Measurements from ENCODE around the gene HSPG2.

Gene HSPG2

GRCh38 chr1:21896026-21896425 is 41.1 kb downstream of the HSPG2 start:
- no peak for DNase-seq
- Mint-ChIP-seq H3K36me3 (ENCODE audit: low read depth) (no peaks in the 10 kb centered on the region), H3K9me3 (no peaks in the 10 kb centered on the region), H3K4me3 (no peak overlapping the region), H3K4me1 (ENCODE audit: low read depth) (no peaks in the 10 kb centered on the region), H3K27ac (no peak overlapping the region), H3K27me3 (no peaks in the 10 kb centered on the region)

- no peak overlapping the region for H3K27ac Mint-ChIP-seq
Measured at GRCh38 chr1:21894034-21894881, 42.9 kb downstream of the HSPG2 start.

GRCh38 chr1:21893046-21893805 is 43.9 kb downstream of the HSPG2 start:
- no peaks in the 10 kb centered on the region for H3K36me3 Mint-ChIP-seq (ENCODE audit: low read depth)
- no peaks in the 10 kb centered on the region for H3K9me3 Mint-ChIP-seq
- H3K27ac Mint-ChIP-seq = no peak overlapping the region
- H3K4me1 Mint-ChIP-seq (ENCODE audit: low read depth) = no peaks in the 10 kb centered on the region
- H3K27me3 Mint-ChIP-seq = no peaks in the 10 kb centered on the region
- DNase-seq = no peak
- no peak overlapping the region for H3K4me3 Mint-ChIP-seq

More at GRCh38 chr1:21894034-21894881, 42.9 kb downstream of the HSPG2 start:
- no peaks in the 10 kb centered on the region for H3K9me3 Mint-ChIP-seq
- H3K4me1 Mint-ChIP-seq (ENCODE audit: low read depth) = no peaks in the 10 kb centered on the region
- H3K4me3 Mint-ChIP-seq = no peak overlapping the region
- no peak for DNase-seq
- H3K36me3 Mint-ChIP-seq (ENCODE audit: low read depth) = no peaks in the 10 kb centered on the region
- no peaks in the 10 kb centered on the region for H3K27me3 Mint-ChIP-seq

- no peak overlapping the region for H3K4me3 Mint-ChIP-seq
- no peaks in the 10 kb centered on the region for H3K27me3 Mint-ChIP-seq
- no peaks in the 10 kb centered on the region for H3K36me3 Mint-ChIP-seq (ENCODE audit: low read depth)
- no peak overlapping the region for H3K27ac Mint-ChIP-seq
- no peaks in the 10 kb centered on the region for H3K9me3 Mint-ChIP-seq
- DNase-seq = no peak
- no peaks in the 10 kb centered on the region for H3K4me1 Mint-ChIP-seq (ENCODE audit: low read depth)
Measured at GRCh38 chr1:21891621-21892479, 45.3 kb downstream of the HSPG2 start.

GRCh38 chr1:21891081-21891480 is 46.0 kb downstream of the HSPG2 start:
- Mint-ChIP-seq H3K4me1 (ENCODE audit: low read depth) (no peaks in the 10 kb centered on the region), H3K27me3 (no peaks in the 10 kb centered on the region), H3K36me3 (ENCODE audit: low read depth) (no peaks in the 10 kb centered on the region), H3K4me3 (no peak overlapping the region), H3K27ac (no peak overlapping the region), H3K9me3 (no peaks in the 10 kb centered on the region)
- DNase-seq = no peak

GRCh38 chr1:21888500-21888899 is 48.6 kb downstream of the HSPG2 start:
- H3K4me3 Mint-ChIP-seq = no peak overlapping the region
- no peaks in the 10 kb centered on the region for H3K27me3 Mint-ChIP-seq
- H3K36me3 Mint-ChIP-seq (ENCODE audit: low read depth) = no peaks in the 10 kb centered on the region
- H3K27ac Mint-ChIP-seq = no peak overlapping the region
- no peak for DNase-seq
- H3K4me1 Mint-ChIP-seq (ENCODE audit: low read depth) = no peaks in the 10 kb centered on the region
- H3K9me3 Mint-ChIP-seq = no peaks in the 10 kb centered on the region

DNA sequence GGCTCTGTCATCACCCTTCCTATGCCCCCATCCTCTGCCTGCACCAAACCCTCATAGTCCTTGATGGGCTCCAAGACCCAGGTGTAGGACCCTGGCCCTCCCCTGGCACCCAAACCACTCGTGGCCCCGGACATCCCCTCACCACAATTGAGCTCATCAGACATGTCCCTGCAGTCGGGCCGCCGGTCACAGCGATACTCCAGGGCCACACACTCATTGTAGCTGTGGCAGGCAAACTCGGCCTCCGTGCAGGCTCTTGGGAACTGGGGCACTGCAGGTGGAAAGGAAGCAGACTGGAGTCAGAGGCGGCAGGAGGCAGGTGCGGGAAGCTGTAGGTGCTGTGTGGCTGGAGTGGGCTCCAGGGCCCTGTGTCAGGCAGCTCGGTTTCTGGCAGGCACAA is 49.3 kb downstream of the HSPG2 start:
- H3K36me3 Mint-ChIP-seq (ENCODE audit: low read depth) = no peaks in the 10 kb centered on the region
- no peaks in the 10 kb centered on the region for H3K27me3 Mint-ChIP-seq
- H3K27ac Mint-ChIP-seq = no peak overlapping the region
- no peaks in the 10 kb centered on the region for H3K4me1 Mint-ChIP-seq (ENCODE audit: low read depth)
- DNase-seq = no peak
- no peak overlapping the region for H3K4me3 Mint-ChIP-seq
- H3K9me3 Mint-ChIP-seq = no peaks in the 10 kb centered on the region

DNA sequence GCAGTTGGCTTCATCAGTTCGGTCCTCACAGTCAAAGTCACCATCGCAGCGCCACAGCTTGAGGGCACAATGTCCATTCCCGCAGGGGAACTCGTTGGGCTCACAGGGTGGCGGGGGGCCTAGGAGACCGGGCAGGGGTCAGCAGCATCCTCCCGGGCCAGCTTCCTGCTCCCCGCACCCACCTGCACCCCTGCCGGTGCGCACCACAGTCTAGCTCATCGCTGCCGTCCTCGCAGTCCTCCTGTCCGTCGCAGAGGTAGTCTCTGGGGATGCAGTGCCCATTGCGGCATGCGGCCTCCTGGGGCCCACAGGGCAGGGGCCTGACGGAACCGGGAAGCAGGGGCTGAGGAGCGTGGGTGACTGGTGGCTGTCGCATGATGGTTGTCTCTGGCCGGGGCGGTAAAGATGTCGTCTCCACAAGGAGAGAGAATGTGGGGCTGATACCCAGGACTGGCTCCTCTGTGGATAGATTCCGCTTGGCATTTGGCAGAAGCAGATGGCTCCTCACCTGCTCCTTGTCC is 49.8 kb downstream of the HSPG2 start:
- no peak overlapping the region for H3K4me3 Mint-ChIP-seq
- H3K9me3 Mint-ChIP-seq = no peaks in the 10 kb centered on the region
- DNase-seq = no peak
- no peaks in the 10 kb centered on the region for H3K36me3 Mint-ChIP-seq (ENCODE audit: low read depth)
- H3K27me3 Mint-ChIP-seq = no peaks in the 10 kb centered on the region
- no peak overlapping the region for H3K27ac Mint-ChIP-seq
- H3K4me1 Mint-ChIP-seq (ENCODE audit: low read depth) = no peaks in the 10 kb centered on the region

DNA sequence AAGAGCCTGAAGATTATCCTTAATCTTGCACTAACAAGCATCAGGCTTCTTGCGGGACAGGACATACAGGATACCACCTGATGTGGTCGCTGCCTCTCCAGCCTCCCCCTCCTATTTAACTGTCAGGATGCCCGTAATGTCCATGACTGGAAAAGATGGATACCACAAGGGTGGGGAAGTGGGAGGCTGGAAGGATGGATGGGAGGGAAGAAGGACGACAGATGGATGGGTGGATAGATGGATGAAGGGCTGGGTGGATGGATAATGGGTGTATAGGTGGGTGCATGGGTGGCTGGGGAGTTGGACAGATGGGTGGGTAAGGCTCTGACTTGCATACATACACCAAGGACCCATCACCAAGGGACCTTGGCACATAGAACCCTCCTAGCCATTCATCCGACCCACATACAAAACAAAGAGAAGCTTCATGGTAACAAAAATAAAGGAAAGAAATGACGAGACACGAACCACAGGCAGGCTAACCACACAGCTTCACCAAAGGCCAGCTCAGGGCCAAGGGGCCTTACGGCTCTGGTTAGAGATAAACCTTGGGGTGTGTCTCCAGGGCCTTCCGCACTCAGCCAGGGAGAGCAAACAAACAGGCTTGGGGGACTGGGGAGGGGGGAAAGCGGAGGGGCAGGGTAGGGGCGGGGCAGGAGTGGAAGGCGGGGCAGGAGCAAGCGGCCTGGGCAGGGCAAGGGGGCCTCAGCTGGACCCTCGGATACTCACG is 50.5 kb downstream of the HSPG2 start:
- H3K36me3 Mint-ChIP-seq (ENCODE audit: low read depth) = no peaks in the 10 kb centered on the region
- no peaks in the 10 kb centered on the region for H3K4me1 Mint-ChIP-seq (ENCODE audit: low read depth)
- no peaks in the 10 kb centered on the region for H3K9me3 Mint-ChIP-seq
- no peak for DNase-seq
- H3K4me3 Mint-ChIP-seq = no peak overlapping the region
- H3K27ac Mint-ChIP-seq = no peak overlapping the region
- H3K27me3 Mint-ChIP-seq = no peaks in the 10 kb centered on the region

GRCh38 chr1:21885236-21886037 is 51.7 kb downstream of the HSPG2 start:
- H3K4me1 Mint-ChIP-seq (ENCODE audit: low read depth) = no peaks in the 10 kb centered on the region
- DNase-seq = no peak
- H3K4me3 Mint-ChIP-seq = no peak overlapping the region
- no peak overlapping the region for H3K27ac Mint-ChIP-seq
- no peaks in the 10 kb centered on the region for H3K27me3 Mint-ChIP-seq
- no peaks in the 10 kb centered on the region for H3K9me3 Mint-ChIP-seq
- H3K36me3 Mint-ChIP-seq (ENCODE audit: low read depth) = no peaks in the 10 kb centered on the region

DNA sequence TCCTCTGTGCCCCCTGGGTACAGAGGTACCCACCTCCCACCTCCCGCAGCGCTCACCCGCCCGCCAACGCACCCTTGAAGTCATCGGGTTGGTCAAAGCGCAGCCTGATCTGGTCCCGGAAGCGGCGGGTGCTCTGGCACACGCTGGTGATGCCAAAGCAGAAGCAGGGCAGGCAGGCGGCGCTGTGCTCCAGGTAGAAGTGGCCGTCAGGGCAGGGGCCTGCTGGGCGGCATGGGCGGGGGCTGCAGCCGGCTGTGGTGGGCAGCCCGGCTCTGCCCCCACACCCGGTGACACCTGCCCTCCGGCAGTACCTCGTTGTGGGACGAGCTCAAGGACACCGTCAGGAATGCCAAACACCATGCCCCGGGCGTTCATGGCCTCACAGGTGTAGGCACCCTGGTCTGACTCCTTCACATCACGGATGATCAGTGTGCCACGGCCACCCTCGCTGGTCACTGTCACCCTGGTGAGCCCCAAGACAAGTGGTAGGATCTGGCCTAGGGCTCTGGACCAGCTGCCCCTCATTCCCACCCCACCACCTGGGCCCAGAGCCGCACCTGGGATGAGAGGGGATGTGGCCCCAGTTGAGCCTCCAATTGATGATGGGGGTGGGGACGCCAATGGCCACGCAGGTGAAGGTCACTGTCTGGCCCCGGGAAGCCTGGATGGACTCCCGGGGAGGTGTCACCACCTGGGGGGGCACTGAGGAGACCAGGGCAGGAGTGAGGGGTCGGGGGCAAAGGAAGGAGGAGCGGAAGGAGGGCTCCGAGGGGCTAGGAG is 52.5 kb downstream of the HSPG2 start:
- H3K9me3 Mint-ChIP-seq = no peaks in the 10 kb centered on the region
- H3K36me3 Mint-ChIP-seq (ENCODE audit: low read depth) = no peaks in the 10 kb centered on the region
- no peaks in the 10 kb centered on the region for H3K4me1 Mint-ChIP-seq (ENCODE audit: low read depth)
- H3K27ac Mint-ChIP-seq = no peak overlapping the region
- no peak overlapping the region for H3K4me3 Mint-ChIP-seq
- no peaks in the 10 kb centered on the region for H3K27me3 Mint-ChIP-seq
- no peak for DNase-seq

GRCh38 chr1:21882721-21883415 is 54.2 kb downstream of the HSPG2 start:
- H3K9me3 Mint-ChIP-seq = no peaks in the 10 kb centered on the region
- H3K27me3 Mint-ChIP-seq = no peaks in the 10 kb centered on the region
- no peaks in the 10 kb centered on the region for H3K4me1 Mint-ChIP-seq (ENCODE audit: low read depth)
- no peaks in the 10 kb centered on the region for H3K36me3 Mint-ChIP-seq (ENCODE audit: low read depth)
- DNase-seq = no peak
- H3K4me3 Mint-ChIP-seq = no peak overlapping the region
- no peak overlapping the region for H3K27ac Mint-ChIP-seq

All from activated T-cell treated with anti-CD3 and anti-CD28 coated beads, Interleukin-2, amount 50 U/mL, for 24 hours (primary cell).